Mesenteric fat pad (tissue), 1 donor: ENCODE data around the gene TTC9B. TPM values are rescaled to one million over a fixed set of nuclear protein-coding genes. Genes with fewer than 3 reads are reported as not detected.

ENCODE experiments used
- DNase-seq: peaks from one replicate; pipeline ENCODE4 v3.0.0-alpha.2; 2020; ENCODE audit warnings: low spot score
- total RNA-seq: library from RNA; stranded (reverse); fragmentation: NEBNext Ultra II Directional; extraction: Animal tissue kit (Norgen Biotek cat#: 25700); gene quantifications from one replicate; pipeline ENCODE4 v1.2.1, GENCODE V29; 2021
- donor health status: DM: yes; HTN: yes; CAD: no.

Gene TTC9B
- total RNA-seq, 1 donor from 2014 or later, result not detected

GRCh38 chr19:40249201-40249600 lies 31.0 kb upstream of the TTC9B start:
- DNase-seq, result no peak

- no peak for DNase-seq
Observed at GRCh38 chr19:40247735-40248262, 29.6 kb upstream of the TTC9B start.

- DNase-seq, result no peak
Observed at GRCh38 chr19:40247178-40247577, 29.0 kb upstream of the TTC9B start.

DNA sequence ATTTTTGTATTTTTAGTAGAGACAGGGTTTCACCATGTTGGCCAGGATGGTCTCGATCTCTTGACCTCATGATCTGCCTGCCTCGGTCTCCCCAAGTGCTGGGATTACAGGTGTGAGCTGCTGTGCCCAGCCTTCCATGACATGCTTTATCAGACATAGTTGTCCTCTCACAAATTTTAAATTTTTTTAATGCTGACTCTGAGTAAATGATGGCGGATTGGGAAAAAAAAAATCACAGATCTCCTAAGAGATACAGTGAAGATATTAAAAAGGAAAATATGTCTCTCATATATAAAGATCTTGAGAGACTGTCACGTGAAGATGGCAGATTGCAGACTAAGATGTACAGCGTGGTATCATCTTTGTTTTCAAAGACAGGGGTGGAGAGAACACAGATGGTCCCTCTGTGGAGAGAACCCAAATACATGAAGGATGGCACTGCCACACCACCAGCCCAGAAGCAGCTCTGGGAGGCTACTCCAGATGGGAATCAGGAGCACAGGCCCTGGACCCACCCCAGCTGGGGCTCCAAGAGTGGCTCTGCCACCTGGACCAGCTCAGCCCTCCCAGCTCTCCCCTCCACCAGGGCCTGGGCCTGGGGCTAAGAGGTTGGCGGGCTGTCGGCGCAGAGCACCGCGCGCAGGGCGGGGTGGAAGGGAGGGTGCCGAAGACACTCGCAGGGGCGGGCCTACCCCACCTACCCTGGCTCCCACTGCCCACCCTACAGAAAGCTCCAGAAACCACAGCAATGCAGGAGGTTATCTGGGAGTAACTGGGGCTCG lies 28.3 kb upstream of the TTC9B start:
- DNase-seq, result no peak

- no peak for DNase-seq
Observed at GRCh38 chr19:40245506-40246128, 27.4 kb upstream of the TTC9B start.

GRCh38 chr19:40244579-40245317 lies 26.6 kb upstream of the TTC9B start:
- DNase-seq, result no peak

- DNase-seq, result no peak
Observed at GRCh38 chr19:40243181-40243580, 25.0 kb upstream of the TTC9B start.

DNA sequence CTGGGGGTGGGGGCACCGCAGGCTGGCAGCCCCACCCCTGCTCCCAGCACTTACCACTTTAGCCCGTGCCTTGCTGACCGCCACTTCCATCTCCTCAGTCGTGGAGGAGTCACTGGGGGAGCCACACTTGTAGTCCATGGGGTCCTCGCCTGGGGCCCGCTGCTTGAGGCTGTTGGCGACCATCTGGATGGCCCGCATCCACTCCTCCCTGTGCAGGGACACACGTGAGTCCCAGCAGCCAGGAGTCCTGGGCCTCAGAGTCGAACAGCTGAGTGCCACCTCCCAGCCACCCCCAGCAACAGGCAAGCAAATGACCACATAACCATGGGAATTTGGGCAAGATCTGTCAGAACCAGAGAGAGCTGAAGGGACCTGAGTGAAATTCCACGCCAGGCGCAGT lies 24.3 kb upstream of the TTC9B start:
- DNase-seq, result no peak

DNA sequence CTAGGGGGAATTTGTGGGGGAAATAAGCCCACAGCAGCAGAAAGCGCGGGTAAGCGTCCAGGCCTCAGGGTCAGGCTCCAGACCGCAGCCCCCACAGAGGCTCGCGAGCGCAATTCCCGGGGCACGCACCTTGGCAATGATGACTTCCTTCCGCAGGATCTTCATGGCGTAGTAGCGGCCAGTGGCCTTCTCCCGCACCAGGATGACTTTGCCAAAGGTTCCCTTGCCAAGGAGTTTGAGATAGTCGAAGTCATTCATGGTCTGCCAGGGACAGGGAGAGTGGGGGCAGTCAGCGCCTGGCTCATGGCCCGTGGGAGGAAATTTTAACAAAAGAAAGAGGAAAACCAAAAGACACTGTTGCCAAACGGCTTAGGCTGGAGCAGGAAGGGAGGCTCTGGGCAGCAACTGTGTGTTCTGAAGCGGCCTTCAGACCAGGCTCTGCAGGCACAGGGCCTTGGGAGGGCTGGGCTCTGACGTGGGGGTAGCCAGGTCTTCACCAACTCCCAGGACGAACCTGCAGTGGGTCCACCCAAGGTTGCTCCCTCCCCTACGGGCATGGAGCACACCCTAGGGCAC lies 23.7 kb upstream of the TTC9B start:
- DNase-seq, result no peak

GRCh38 chr19:40241125-40241808 lies 23.1 kb upstream of the TTC9B start:
- DNase-seq, result no peak

DNA sequence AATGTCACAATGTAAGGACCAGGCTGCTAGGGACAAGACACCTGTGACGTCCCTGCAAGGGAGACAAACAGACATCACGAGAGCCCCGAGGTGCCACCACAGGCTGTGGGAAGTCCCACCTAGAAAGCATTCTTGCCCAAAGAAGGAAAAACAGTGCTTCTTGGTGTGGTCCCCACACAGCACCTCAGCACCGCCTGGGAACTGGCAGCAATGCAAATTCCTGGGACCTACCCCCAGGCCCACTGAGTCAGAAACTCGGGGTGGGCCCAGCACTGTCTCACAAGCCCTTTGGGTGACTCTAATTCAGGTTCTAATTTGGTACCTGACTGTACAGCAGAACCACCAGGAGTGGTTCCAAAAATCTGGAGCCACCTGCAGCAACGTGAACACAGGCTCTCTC lies 22.1 kb upstream of the TTC9B start:
- no peak for DNase-seq

DNA sequence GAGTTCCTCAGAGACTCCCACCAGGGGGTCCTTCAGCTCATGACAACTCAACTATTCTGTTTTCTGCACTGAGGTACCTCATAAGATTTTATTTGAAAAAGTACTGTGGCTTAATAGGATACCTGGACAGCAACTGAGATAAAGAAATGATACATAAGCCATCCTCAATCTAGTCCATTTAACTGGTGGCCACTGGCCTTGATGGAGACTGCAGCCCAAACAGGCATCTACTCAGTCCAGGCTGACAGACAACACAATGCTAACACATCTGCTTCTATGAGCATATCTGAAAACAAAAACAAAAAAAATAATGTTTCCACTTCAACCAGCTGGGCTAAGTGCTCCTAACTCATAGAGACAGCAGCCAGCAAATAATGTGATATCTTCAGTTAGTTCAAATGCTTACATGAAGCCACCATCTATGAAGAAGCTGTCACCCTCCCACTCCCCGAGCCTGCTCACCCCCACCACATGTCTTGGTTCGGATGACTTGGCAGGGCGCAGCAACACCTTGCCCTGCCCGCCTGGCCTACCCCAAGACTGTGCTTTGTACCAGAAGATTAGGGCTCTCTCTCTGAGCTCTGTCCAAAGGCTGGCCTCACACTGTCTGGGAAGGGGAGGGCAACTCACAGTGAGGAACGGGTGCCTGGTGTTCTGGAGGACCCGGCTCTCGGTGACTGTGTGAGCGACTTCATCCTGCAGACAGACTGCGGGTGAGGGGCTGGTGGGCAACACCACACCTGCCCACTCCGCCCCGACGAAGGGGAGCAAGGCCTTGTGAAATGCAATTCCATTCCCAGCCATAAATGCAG lies 21.4 kb upstream of the TTC9B start:
- DNase-seq, result no peak

- no peak for DNase-seq
Observed at GRCh38 chr19:40238775-40239174, 20.6 kb upstream of the TTC9B start.

DNA sequence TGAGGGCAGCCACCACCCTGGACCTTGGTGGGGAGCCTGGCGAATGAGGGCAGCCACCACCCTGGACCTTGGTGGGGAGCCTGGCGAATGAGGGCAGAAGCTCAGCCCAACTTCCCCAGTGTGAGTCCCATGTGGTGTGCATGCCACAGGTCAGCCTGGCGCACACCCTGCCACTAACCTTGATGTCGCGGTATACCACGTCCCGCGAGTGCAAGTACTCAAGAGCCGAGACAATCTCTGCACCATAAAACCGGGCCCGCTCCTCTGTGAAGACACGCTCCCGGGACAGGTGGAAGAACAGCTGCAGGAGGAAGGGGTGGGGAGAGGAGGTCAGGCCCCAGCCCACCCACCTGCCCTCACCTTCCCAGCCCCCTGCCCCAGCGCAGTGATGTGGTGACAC lies 19.6 kb upstream of the TTC9B start:
- no peak for DNase-seq

- DNase-seq, result no peak
Observed at GRCh38 chr19:40236366-40236765, 18.2 kb upstream of the TTC9B start.

- no peak for DNase-seq
Observed at GRCh38 chr19:40236026-40236355, 17.8 kb upstream of the TTC9B start.

DNA sequence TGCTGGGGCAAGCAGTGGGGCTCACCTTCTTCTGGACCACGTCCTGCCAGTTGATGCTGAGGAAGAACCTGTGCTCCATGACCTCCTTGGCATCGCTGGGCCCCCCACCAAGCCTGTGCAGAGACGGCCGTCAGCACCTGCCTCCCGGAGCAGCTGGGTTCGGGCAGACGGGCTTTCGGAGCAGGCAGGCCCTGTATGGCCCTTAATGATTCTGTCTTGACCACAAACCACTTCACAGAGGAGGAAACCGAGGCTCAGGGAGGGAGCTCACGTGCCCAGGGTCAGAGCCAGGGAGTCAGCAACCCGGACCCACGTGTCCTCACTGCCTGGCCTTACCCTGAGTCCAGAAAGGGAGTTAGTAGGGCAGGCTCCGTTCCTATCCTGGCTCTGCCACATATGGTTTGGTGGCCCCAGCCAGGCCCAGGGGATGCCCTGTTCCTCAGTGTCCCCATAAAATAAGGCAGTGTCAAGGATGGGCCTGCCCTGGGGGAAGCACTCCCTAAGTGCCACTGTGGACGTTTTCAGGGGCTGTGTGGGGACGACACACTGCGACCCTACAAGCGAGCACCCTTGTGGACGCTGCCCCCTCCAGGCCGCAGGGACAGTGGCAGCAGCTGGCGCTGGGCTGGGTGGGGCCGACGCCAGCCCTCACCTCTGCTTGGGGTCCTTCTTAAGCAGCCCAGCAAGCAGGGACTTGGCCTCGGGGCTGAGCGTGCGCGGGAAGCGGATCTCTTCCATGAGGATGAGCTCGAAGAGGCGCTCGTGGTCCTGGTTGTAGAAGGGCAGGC lies 17.2 kb upstream of the TTC9B start:
- DNase-seq, result no peak

- DNase-seq, result no peak
Observed at GRCh38 chr19:40234429-40235237, 16.4 kb upstream of the TTC9B start.
